ENCODE measurements around the gene TBC1D22A.

The TBC1D22A gene

DNA sequence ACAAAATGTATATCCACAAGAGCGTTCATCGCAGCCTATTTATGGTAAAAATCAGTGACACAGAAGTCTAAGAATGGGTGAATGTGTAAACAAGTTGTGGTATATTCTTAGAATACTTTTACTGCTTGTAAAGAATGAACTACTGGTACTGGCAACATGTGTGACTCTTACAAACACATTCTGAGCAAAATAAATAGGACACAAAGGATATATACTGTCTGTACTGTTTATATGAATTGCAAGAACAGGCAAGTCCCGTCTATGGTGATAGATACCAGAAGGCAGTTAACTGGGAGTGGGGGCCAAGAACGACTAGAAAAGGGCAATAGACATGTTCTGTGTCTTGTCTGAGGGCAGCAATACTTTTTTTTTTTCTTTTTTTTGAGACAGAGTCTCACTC, 112.6 kb downstream of the TBC1D22A start:
- no peak overlapping the region for H3K9ac ChIP-seq (ENCODE audit: low read length)
- no peak overlapping the region for H3K4me3 ChIP-seq (ENCODE audit: low read length)
- H3K4ac ChIP-seq (ENCODE audit: low read depth, low read length), result no peak overlapping the region
- H4K5ac ChIP-seq (ENCODE audit: low read length), result no peak overlapping the region
- H3K79me2 ChIP-seq (ENCODE audit: control insufficient read depth, insufficient read depth, low read length), result no peaks in the 10 kb centered on the region
- no peak overlapping the region for H3K27ac ChIP-seq (ENCODE audit: low read depth, low read length)
- no CpG with 5 or more reads among the region's 4 CpGs for WGBS (ENCODE audit: extremely low coverage, insufficient coverage, low lambda C conversion rate)
- no peaks in the 10 kb centered on the region for H3K27me3 ChIP-seq (ENCODE audit: insufficient read depth, low read length, poor library complexity)
- DNase-seq, result no peak
- H2BK15ac ChIP-seq (replicated peaks; ENCODE audit: low read depth), result no peak overlapping the region
- no peak overlapping the region for H3K23ac ChIP-seq (ENCODE audit: low read length)
- no peaks in the 10 kb centered on the region for H3K4me1 ChIP-seq (ENCODE audit: control insufficient read depth, low read depth, low read length)
- no peak overlapping the region for H2BK120ac ChIP-seq (ENCODE audit: low read depth, low read length)
- no peak overlapping the region for H2BK5ac ChIP-seq (ENCODE audit: low read length)
- H2AK5ac ChIP-seq (ENCODE audit: low read length), result no peak overlapping the region
- no peaks in the 10 kb centered on the region for H3K36me3 ChIP-seq (ENCODE audit: control insufficient read depth, insufficient read depth, low read length)
- no peak overlapping the region for H3K56ac ChIP-seq (ENCODE audit: low read length)
- H3K18ac ChIP-seq (ENCODE audit: low read length), result no peak overlapping the region
- H3K79me1 ChIP-seq (ENCODE audit: low read length), result no peaks in the 10 kb centered on the region
- H3K4me2 ChIP-seq (ENCODE audit: low read length), result no peak overlapping the region
- H4K8ac ChIP-seq (ENCODE audit: low read depth, low read length), result no peak overlapping the region

DNA sequence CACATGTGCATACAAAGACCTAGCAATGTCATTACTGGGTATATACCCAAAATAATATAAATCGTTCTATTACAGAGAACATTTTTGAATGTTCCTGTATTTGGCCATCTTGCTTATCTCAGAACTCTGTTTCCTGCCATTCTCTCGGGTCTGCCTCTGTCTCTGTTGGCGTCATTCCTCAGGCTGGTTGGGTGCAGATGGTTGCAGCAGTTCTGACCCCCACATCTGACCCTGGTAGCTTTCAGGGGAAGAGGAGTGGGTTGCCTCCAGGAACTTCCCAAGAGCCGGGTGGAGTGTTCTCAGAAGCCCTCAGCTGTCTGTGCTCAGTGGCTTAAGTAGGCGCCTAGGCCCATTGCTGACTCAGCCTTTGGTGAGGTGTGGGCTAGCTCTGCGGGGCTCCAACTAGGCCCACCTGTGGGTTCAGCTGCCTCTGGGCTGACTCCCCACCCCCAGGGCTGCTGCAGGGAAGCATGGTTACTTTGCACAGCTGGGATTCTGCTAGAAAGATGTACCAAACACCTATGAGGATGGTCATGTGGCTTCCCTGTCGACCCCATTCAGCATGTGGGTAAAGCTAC, 114.0 kb downstream of the TBC1D22A start:
- H2BK5ac ChIP-seq (ENCODE audit: low read length), result no peak overlapping the region
- H2BK15ac ChIP-seq (replicated peaks; ENCODE audit: low read depth), result no peak overlapping the region
- H3K9ac ChIP-seq (ENCODE audit: low read length), result no peak overlapping the region
- no CpG with 5 or more reads among the region's 7 CpGs for WGBS (ENCODE audit: extremely low coverage, insufficient coverage, low lambda C conversion rate)
- H3K23ac ChIP-seq (ENCODE audit: low read length), result no peak overlapping the region
- H3K18ac ChIP-seq (ENCODE audit: low read length), result no peak overlapping the region
- H3K4me1 ChIP-seq (ENCODE audit: control insufficient read depth, low read depth, low read length), result no peaks in the 10 kb centered on the region
- DNase-seq, result no peak
- no peak overlapping the region for H3K4me2 ChIP-seq (ENCODE audit: low read length)
- no peak overlapping the region for H3K4ac ChIP-seq (ENCODE audit: low read depth, low read length)
- H4K5ac ChIP-seq (ENCODE audit: low read length), result no peak overlapping the region
- no peak overlapping the region for H3K27ac ChIP-seq (ENCODE audit: low read depth, low read length)
- H2AK5ac ChIP-seq (ENCODE audit: low read length), result no peak overlapping the region
- H3K27me3 ChIP-seq (ENCODE audit: insufficient read depth, low read length, poor library complexity), result no peaks in the 10 kb centered on the region
- no peaks in the 10 kb centered on the region for H3K36me3 ChIP-seq (ENCODE audit: control insufficient read depth, insufficient read depth, low read length)
- H3K79me2 ChIP-seq (ENCODE audit: control insufficient read depth, insufficient read depth, low read length), result no peaks in the 10 kb centered on the region
- H2BK120ac ChIP-seq (ENCODE audit: low read depth, low read length), result no peak overlapping the region
- no peak overlapping the region for H4K8ac ChIP-seq (ENCODE audit: low read depth, low read length)
- no peaks in the 10 kb centered on the region for H3K79me1 ChIP-seq (ENCODE audit: low read length)
- H3K4me3 ChIP-seq (ENCODE audit: low read length), result no peak overlapping the region
- H3K56ac ChIP-seq (ENCODE audit: low read length), result no peak overlapping the region

- no CpG with 5 or more reads among the region's 11 CpGs for WGBS (ENCODE audit: extremely low coverage, insufficient coverage, low lambda C conversion rate)
- H2AK5ac ChIP-seq (ENCODE audit: low read length), result no peak overlapping the region
- DNase-seq, result peak; percentile 35
- no peak overlapping the region for H4K8ac ChIP-seq (ENCODE audit: low read depth, low read length)
- H3K79me1 ChIP-seq (ENCODE audit: low read length), result no peaks in the 10 kb centered on the region
- no peak overlapping the region for H3K23ac ChIP-seq (ENCODE audit: low read length)
- H3K27me3 ChIP-seq (ENCODE audit: insufficient read depth, low read length, poor library complexity), result no peaks in the 10 kb centered on the region
- H3K27ac ChIP-seq (ENCODE audit: low read depth, low read length), result no peak overlapping the region
- no peak overlapping the region for H2BK5ac ChIP-seq (ENCODE audit: low read length)
- H3K56ac ChIP-seq (ENCODE audit: low read length), result no peak overlapping the region
- H3K4ac ChIP-seq (ENCODE audit: low read depth, low read length), result no peak overlapping the region
- H3K36me3 ChIP-seq (ENCODE audit: control insufficient read depth, insufficient read depth, low read length), result no peaks in the 10 kb centered on the region
- H2BK15ac ChIP-seq (replicated peaks; ENCODE audit: low read depth), result no peak overlapping the region
- H4K5ac ChIP-seq (ENCODE audit: low read length), result no peak overlapping the region
- no peak overlapping the region for H3K18ac ChIP-seq (ENCODE audit: low read length)
- no peak overlapping the region for H3K4me3 ChIP-seq (ENCODE audit: low read length)
- no peaks in the 10 kb centered on the region for H3K4me1 ChIP-seq (ENCODE audit: control insufficient read depth, low read depth, low read length)
- no peak overlapping the region for H3K4me2 ChIP-seq (ENCODE audit: low read length)
- no peak overlapping the region for H2BK120ac ChIP-seq (ENCODE audit: low read depth, low read length)
- no peaks in the 10 kb centered on the region for H3K79me2 ChIP-seq (ENCODE audit: control insufficient read depth, insufficient read depth, low read length)
- no peak overlapping the region for H3K9ac ChIP-seq (ENCODE audit: low read length)
These were observed 115.9 kb downstream of the TBC1D22A start for GRCh38 chr22:46878191-46878948.

DNA sequence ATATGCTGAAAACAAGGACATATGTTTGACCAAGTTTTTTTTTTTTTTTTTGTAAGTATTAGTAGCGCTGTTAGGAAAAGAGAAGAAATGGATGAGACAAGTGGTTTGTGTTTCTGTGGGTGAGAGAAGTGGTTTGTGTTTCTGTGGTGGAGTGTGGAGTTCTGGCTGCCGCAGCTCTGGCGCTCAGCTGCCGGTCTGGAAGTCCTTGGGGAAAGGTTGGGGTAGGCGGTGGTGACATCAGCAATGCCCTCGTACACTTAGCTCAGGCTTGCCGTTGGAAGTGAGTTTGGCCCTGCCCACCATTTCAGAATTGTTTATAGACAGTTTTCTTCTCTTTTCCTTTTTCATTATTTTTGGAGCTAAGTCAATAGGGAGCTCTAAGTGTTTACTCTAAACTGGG, 116.6 kb downstream of the TBC1D22A start:
- Histone ChIP-seq H3K9ac (ENCODE audit: low read length) (no peak overlapping the region), H3K18ac (ENCODE audit: low read length) (no peak overlapping the region), H3K79me1 (ENCODE audit: low read length) (no peaks in the 10 kb centered on the region), H4K8ac (ENCODE audit: low read depth, low read length) (no peak overlapping the region), H2BK120ac (ENCODE audit: low read depth, low read length) (no peak overlapping the region), H3K56ac (ENCODE audit: low read length) (no peak overlapping the region), H4K5ac (ENCODE audit: low read length) (no peak overlapping the region), H3K4me2 (ENCODE audit: low read length) (no peak overlapping the region), H3K27ac (ENCODE audit: low read depth, low read length) (no peak overlapping the region), H3K79me2 (ENCODE audit: control insufficient read depth, insufficient read depth, low read length) (no peaks in the 10 kb centered on the region), H3K4me1 (ENCODE audit: control insufficient read depth, low read depth, low read length) (no peaks in the 10 kb centered on the region), H2BK5ac (ENCODE audit: low read length) (no peak overlapping the region), H3K27me3 (ENCODE audit: insufficient read depth, low read length, poor library complexity) (no peaks in the 10 kb centered on the region), H3K36me3 (ENCODE audit: control insufficient read depth, insufficient read depth, low read length) (no peaks in the 10 kb centered on the region), H3K4ac (ENCODE audit: low read depth, low read length) (no peak overlapping the region), H3K4me3 (ENCODE audit: low read length) (no peak overlapping the region), H3K23ac (ENCODE audit: low read length) (no peak overlapping the region), H2BK15ac (replicated peaks; ENCODE audit: low read depth) (no peak overlapping the region), H2AK5ac (ENCODE audit: low read length) (no peak overlapping the region)
- WGBS (ENCODE audit: extremely low coverage, insufficient coverage, low lambda C conversion rate), result no CpG with 5 or more reads among the region's 7 CpGs
- no peak for DNase-seq

DNA sequence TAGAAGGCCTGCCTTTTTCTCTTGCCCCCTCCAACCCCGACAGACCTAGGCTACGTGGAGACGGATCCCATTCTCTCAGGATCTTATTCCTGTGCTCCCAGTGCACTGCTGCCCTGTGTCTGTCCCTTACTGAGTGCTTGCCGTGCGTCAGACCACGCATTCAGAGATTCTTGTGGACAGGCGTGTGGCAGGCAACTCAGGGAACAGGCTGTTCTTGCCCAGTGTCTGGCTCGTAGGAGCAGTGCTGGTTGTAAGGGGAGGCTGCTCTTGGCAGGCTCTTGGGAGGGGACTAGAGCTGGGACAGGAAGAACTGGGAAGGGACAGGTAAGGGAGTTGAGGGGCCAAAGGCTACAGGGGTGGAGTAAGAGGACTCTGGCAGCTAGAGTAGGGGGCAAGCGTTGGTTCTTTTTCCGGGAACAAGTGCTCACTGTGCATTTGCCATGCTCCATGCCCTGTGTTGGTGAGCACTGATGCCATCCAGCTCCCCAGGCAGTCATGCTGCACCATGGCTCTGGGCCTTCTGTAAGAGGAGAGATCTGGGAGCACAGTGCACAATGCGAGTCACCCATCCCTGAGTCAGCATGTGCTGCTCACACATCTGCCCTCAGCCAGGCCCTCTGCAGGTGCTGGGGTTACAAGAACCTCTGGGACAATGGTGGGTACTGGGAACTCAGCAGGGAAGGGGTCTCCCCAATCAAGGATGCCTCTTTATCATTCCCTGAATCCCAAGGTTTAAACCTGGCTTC, 119.1 kb downstream of the TBC1D22A start:
- H2BK5ac ChIP-seq (ENCODE audit: low read length), result no peak overlapping the region
- H3K18ac ChIP-seq (ENCODE audit: low read length), result no peak overlapping the region
- no peak overlapping the region for H3K23ac ChIP-seq (ENCODE audit: low read length)
- peaks cover 1% of the 10 kb centered on the region for H3K79me1 ChIP-seq (ENCODE audit: low read length)
- H3K27ac ChIP-seq (ENCODE audit: low read depth, low read length), result no peak overlapping the region
- H4K8ac ChIP-seq (ENCODE audit: low read depth, low read length), result no peak overlapping the region
- H2BK15ac ChIP-seq (replicated peaks; ENCODE audit: low read depth), result no peak overlapping the region
- no peak overlapping the region for H3K56ac ChIP-seq (ENCODE audit: low read length)
- H3K27me3 ChIP-seq (ENCODE audit: insufficient read depth, low read length, poor library complexity), result no peaks in the 10 kb centered on the region
- no peak overlapping the region for H3K4me2 ChIP-seq (ENCODE audit: low read length)
- no CpG with 5 or more reads among the region's 11 CpGs for WGBS (ENCODE audit: extremely low coverage, insufficient coverage, low lambda C conversion rate)
- H3K4ac ChIP-seq (ENCODE audit: low read depth, low read length), result no peak overlapping the region
- DNase-seq, result no peak
- no peak overlapping the region for H3K9ac ChIP-seq (ENCODE audit: low read length)
- no peak overlapping the region for H2AK5ac ChIP-seq (ENCODE audit: low read length)
- no peaks in the 10 kb centered on the region for H3K79me2 ChIP-seq (ENCODE audit: control insufficient read depth, insufficient read depth, low read length)
- H3K36me3 ChIP-seq (ENCODE audit: control insufficient read depth, insufficient read depth, low read length), result no peaks in the 10 kb centered on the region
- H3K4me1 ChIP-seq (ENCODE audit: control insufficient read depth, low read depth, low read length), result no peaks in the 10 kb centered on the region
- no peak overlapping the region for H4K5ac ChIP-seq (ENCODE audit: low read length)
- no peak overlapping the region for H3K4me3 ChIP-seq (ENCODE audit: low read length)
- no peak overlapping the region for H2BK120ac ChIP-seq (ENCODE audit: low read depth, low read length)

All from mesendoderm (in vitro differentiated cells).